Fibroblast of lung (primary cell): ENCODE results near the gene KRTAP5-1. TPM values are rescaled to one million over a fixed set of nuclear protein-coding genes. Genes with fewer than 3 reads are reported as not detected.
"Not testable (repeated sequence)": the region's sequence is repeated elsewhere in the genome, so short reads cannot be mapped to it uniquely, and the experiment has no call there.

Source experiments
- DNase-seq, 2 donors: peaks; one replicate each; pipeline versions ENCODE4 v3.0.0 to v3.0.0-alpha.2; 2010; ENCODE audit warnings: low read depth in 2 of 2
- H2AFZ ChIP-seq: 2 replicates; pipeline ENCODE4 v1.5.1; 2012; ENCODE audit warnings: low read length, control low read depth, inconsistent platforms
- H3K27ac ChIP-seq: 2 replicates; pipeline ENCODE4 v1.5.1; 2011; ENCODE audit warnings: low read length, control low read depth; ENCODE audit not compliant: insufficient read depth
- H3K27me3 ChIP-seq: 2 replicates; pipeline ENCODE4 v1.5.1; 2011; ENCODE audit warnings: mild to moderate bottlenecking, low read length; ENCODE audit not compliant: control insufficient read depth, insufficient read depth
- H3K36me3 ChIP-seq: 2 replicates; pipeline ENCODE4 v1.5.1; 2011; ENCODE audit warnings: low read length; ENCODE audit not compliant: control insufficient read depth, insufficient read depth
- H3K4me1 ChIP-seq: 2 replicates; pipeline ENCODE4 v1.5.1; 2011; ENCODE audit warnings: low read length; ENCODE audit not compliant: control insufficient read depth, insufficient read depth; ENCODE audit errors: extremely low read depth
- H3K4me2 ChIP-seq: 2 replicates; pipeline ENCODE4 v1.5.1; 2011; ENCODE audit warnings: low read length, control low read depth; ENCODE audit not compliant: insufficient read depth; ENCODE audit errors: extremely low read depth
- H3K4me3 ChIP-seq, 4 experiments: fragments of 200-600 bp in 1 of 4; sonication (generic) in 1 of 4; replicated peaks in 1 of 4; 2 replicates each; pipeline ENCODE4 v1.5.1; 2011 to 2016; ENCODE audit warnings: low read length in 4 of 4, low read depth in 3 of 4, mild to moderate bottlenecking in 3 of 4, control low read depth in 2 of 4, inconsistent platforms in 1 of 4, mixed read lengths in 1 of 4; ENCODE audit not compliant: insufficient read depth in 1 of 4; ENCODE audit errors: control extremely low read depth in 1 of 4
- H3K79me2 ChIP-seq: 2 replicates; pipeline ENCODE4 v1.5.1; 2012; ENCODE audit warnings: mild to moderate bottlenecking, low read length, inconsistent platforms; ENCODE audit not compliant: control insufficient read depth, insufficient read depth
- H3K9ac ChIP-seq: 2 replicates; pipeline ENCODE4 v1.5.1; 2011; ENCODE audit warnings: mild to moderate bottlenecking, low read length, control low read depth; ENCODE audit not compliant: insufficient read depth
- H3K9me3 ChIP-seq: 2 replicates; pipeline ENCODE4 v1.5.1; 2012; ENCODE audit warnings: low read depth, low read length; ENCODE audit not compliant: control insufficient read depth, insufficient read depth
- H4K20me1 ChIP-seq: 2 replicates; pipeline ENCODE4 v1.5.1; 2011; ENCODE audit warnings: low read length; ENCODE audit not compliant: control insufficient read depth, insufficient read depth; ENCODE audit errors: extremely low read depth
- EZH2 ChIP-seq: IDR thresholded peaks from 2 replicates; pipeline ENCODE4 v1.5.1; 2012; ENCODE audit warnings: low read length, control low read depth, mild to moderate bottlenecking; ENCODE audit errors: missing control alignments
- polyA plus RNA-seq, 2 donors: library from polyadenylated mRNA; depleted of rRNA in 1 of 2; stranded (reverse) in 1 of 2; unstranded in 1 of 2; fragments of >200 nt; gene quantifications; 2 replicates each; pipeline ENCODE4 v1.2.1, GENCODE V29; 2011 to 2012; ENCODE audit warnings: missing spikeins in 1 of 2
- total RNA-seq: library from RNA; depleted of rRNA; stranded (reverse); fragments of >200 nt; gene quantifications from 2 replicates; pipeline ENCODE4 v1.2.1, GENCODE V29; 2014
- TF ChIP-seq, protein P1 (sequence below), 2 donors: IDR thresholded peaks in 1 of 2; conservative IDR thresholded peaks in 1 of 2; 1 replicate in 1 of 2; 2 replicates in 1 of 2; pipeline ENCODE4 v1.5.1; 2011 to 2012; ENCODE audit warnings: low read length in 2 of 2, control low read depth in 1 of 2, inconsistent platforms in 1 of 2, low read depth in 1 of 2, mild to moderate bottlenecking in 1 of 2

Gene KRTAP5-1
- total and polyA plus RNA-seq, 2 donors (not counting 1 experiment from before 2014, with no cell fraction given), result not detected

DNA sequence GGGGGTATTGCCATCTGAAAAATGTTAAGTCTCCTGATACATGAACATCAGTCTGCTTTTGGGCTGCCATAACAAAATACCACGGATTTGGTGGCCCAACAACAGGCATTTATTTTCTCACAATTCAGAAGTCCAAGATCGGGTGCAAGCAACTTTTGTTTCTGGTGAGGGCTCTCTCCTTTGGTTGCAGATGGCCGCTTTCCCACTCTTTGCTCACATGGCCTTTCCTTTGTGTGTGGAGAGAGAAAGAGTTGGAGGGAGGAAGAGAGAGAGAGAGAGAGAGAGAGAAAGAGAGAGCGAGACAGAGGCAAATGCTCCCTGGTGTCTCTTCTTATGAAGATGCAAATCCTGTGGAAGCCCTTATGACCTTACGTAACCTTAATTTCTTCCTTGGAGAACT, 15.5 kb upstream of the KRTAP5-1 start:
- H3K4me2 ChIP-seq, result no peak overlapping the region
- H2AFZ ChIP-seq, result no peak overlapping the region
- no peak overlapping the region for H3K9ac ChIP-seq
- no peaks in the 10 kb centered on the region for H3K4me1 ChIP-seq
- no peaks in the 10 kb centered on the region for H3K36me3 ChIP-seq
- no peak overlapping the region for H3K4me3 ChIP-seq
- no peaks in the 10 kb centered on the region for H4K20me1 ChIP-seq
- no peak for DNase-seq
- no peaks in the 10 kb centered on the region for H3K9me3 ChIP-seq
- H3K27ac ChIP-seq, result no peak overlapping the region
- H3K27me3 ChIP-seq, result peaks cover 3% of the 10 kb centered on the region
- no peak for TF ChIP-seq EZH2
- TF ChIP-seq, protein P1, sequence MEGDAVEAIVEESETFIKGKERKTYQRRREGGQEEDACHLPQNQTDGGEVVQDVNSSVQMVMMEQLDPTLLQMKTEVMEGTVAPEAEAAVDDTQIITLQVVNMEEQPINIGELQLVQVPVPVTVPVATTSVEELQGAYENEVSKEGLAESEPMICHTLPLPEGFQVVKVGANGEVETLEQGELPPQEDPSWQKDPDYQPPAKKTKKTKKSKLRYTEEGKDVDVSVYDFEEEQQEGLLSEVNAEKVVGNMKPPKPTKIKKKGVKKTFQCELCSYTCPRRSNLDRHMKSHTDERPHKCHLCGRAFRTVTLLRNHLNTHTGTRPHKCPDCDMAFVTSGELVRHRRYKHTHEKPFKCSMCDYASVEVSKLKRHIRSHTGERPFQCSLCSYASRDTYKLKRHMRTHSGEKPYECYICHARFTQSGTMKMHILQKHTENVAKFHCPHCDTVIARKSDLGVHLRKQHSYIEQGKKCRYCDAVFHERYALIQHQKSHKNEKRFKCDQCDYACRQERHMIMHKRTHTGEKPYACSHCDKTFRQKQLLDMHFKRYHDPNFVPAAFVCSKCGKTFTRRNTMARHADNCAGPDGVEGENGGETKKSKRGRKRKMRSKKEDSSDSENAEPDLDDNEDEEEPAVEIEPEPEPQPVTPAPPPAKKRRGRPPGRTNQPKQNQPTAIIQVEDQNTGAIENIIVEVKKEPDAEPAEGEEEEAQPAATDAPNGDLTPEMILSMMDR (conservative IDR thresholded peaks at IDR 0.05 in 1 of 2, IDR thresholded peaks at IDR 0.05 in 1 of 2; ENCODE audit: low read depth in 1 of 2, low read length in 2 of 2), result no peak
- H3K79me2 ChIP-seq, result no peaks in the 10 kb centered on the region

GRCh38 chr11:1598816-1599215, 13.7 kb upstream of the KRTAP5-1 start:
- no peak overlapping the region for H3K27ac ChIP-seq
- H3K9ac ChIP-seq, result no peak overlapping the region
- H4K20me1 ChIP-seq, result no peaks in the 10 kb centered on the region
- no peak for DNase-seq
- no peaks in the 10 kb centered on the region for H3K36me3 ChIP-seq
- no peak for TF ChIP-seq EZH2
- TF ChIP-seq, protein P1 (conservative IDR thresholded peaks at IDR 0.05 in 1 of 2, IDR thresholded peaks at IDR 0.05 in 1 of 2; ENCODE audit: low read depth in 1 of 2, low read length in 2 of 2), result no peak
- H2AFZ ChIP-seq, result no peak overlapping the region
- H3K79me2 ChIP-seq, result no peaks in the 10 kb centered on the region
- no peak overlapping the region for H3K4me2 ChIP-seq
- peaks cover 3% of the 10 kb centered on the region for H3K27me3 ChIP-seq
- H3K4me1 ChIP-seq, result no peaks in the 10 kb centered on the region
- no peaks in the 10 kb centered on the region for H3K9me3 ChIP-seq
- no peak overlapping the region for H3K4me3 ChIP-seq

GRCh38 chr11:1598406-1598805, 13.3 kb upstream of the KRTAP5-1 start:
- H3K27me3 ChIP-seq, result not testable (repeated sequence)

More at GRCh38 chr11:1598406-1598805, 13.3 kb upstream of the KRTAP5-1 start:
- not testable (repeated sequence) for H3K4me1 ChIP-seq, H4K20me1 ChIP-seq, H3K79me2 ChIP-seq, H3K9ac ChIP-seq, H3K36me3 ChIP-seq, H3K4me3 ChIP-seq, H2AFZ ChIP-seq, DNase-seq, H3K9me3 ChIP-seq, H3K27ac ChIP-seq, H3K4me2 ChIP-seq
